ENCODE measurements around the gene TMIE.
"Not testable (repeated sequence)": the region's sequence is repeated elsewhere in the genome, so short reads cannot be mapped to it uniquely, and the experiment has no call there.

Gene TMIE

GRCh38 chr3:46742992-46743585 is 41.9 kb downstream of the TMIE start:
- Histone ChIP-seq H3K9me3 (ENCODE audit: control insufficient read depth in 1 of 2, low read length in 2 of 2) (no peaks in the 10 kb centered on the region), H3K4me1 (ENCODE audit: control insufficient read depth in 1 of 2, insufficient read depth in 2 of 2, low read length in 2 of 2) (no peaks in the 10 kb centered on the region), H3K27me3 (ENCODE audit: control insufficient read depth in 1 of 2, insufficient read depth in 2 of 2, low read length in 2 of 2) (no peaks in the 10 kb centered on the region), H3K4me3 (ENCODE audit: low read depth in 1 of 2, low read length in 2 of 2) (no peak overlapping the region), H3K9ac (ENCODE audit: low read depth in 1 of 2, low read length in 2 of 2) (no peak overlapping the region), H3K36me3 (ENCODE audit: control insufficient read depth in 1 of 2, insufficient read depth in 2 of 2, low read length in 2 of 2) (no peaks in the 10 kb centered on the region), H3K27ac (ENCODE audit: low read depth, low read length) (no peak overlapping the region)

- no peak overlapping the region for H3K27ac ChIP-seq (ENCODE audit: low read depth, low read length)
- H3K36me3 ChIP-seq (ENCODE audit: control insufficient read depth in 1 of 2, insufficient read depth in 2 of 2, low read length in 2 of 2): no peaks in the 10 kb centered on the region
- no peaks in the 10 kb centered on the region for H3K4me1 ChIP-seq (ENCODE audit: control insufficient read depth in 1 of 2, insufficient read depth in 2 of 2, low read length in 2 of 2)
- H3K27me3 ChIP-seq (ENCODE audit: control insufficient read depth in 1 of 2, insufficient read depth in 2 of 2, low read length in 2 of 2): no peaks in the 10 kb centered on the region
- H3K9me3 ChIP-seq (ENCODE audit: control insufficient read depth in 1 of 2, low read length in 2 of 2): no peaks in the 10 kb centered on the region
- H3K9ac ChIP-seq (ENCODE audit: low read depth in 1 of 2, low read length in 2 of 2): no peak overlapping the region
- no peak overlapping the region for H3K4me3 ChIP-seq (ENCODE audit: low read depth in 1 of 2, low read length in 2 of 2)
Observed at GRCh38 chr3:46746711-46747110, 45.5 kb downstream of the TMIE start.

DNA sequence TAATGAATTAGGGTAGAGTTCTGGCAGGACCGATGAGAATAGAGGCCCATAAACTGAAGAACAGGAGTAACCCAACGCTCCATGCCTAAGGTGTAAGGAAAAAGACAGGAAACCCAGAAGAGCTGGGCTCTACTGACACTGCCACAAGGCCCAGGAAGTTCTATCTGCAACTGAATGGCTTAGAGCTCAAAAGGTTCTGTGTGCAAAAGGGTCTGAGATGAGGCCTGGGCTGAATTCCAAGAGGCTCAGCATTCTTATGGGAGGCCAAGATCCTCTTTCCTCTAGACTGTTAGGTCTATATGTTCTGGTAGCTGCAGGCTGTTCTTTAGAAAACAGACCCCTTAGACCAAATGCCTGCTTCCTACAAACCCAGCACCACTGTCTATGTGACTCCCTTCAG is 47.0 kb downstream of the TMIE start:
- Histone ChIP-seq H3K27me3 (ENCODE audit: control insufficient read depth in 1 of 2, insufficient read depth in 2 of 2, low read length in 2 of 2) (no peaks in the 10 kb centered on the region), H3K4me1 (ENCODE audit: control insufficient read depth in 1 of 2, insufficient read depth in 2 of 2, low read length in 2 of 2) (no peaks in the 10 kb centered on the region), H3K27ac (ENCODE audit: low read depth, low read length) (no peak overlapping the region), H3K9ac (ENCODE audit: low read depth in 1 of 2, low read length in 2 of 2) (no peak overlapping the region), H3K36me3 (ENCODE audit: control insufficient read depth in 1 of 2, insufficient read depth in 2 of 2, low read length in 2 of 2) (no peaks in the 10 kb centered on the region), H3K9me3 (ENCODE audit: control insufficient read depth in 1 of 2, low read length in 2 of 2) (no peaks in the 10 kb centered on the region), H3K4me3 (ENCODE audit: low read depth in 1 of 2, low read length in 2 of 2) (no peak overlapping the region)

DNA sequence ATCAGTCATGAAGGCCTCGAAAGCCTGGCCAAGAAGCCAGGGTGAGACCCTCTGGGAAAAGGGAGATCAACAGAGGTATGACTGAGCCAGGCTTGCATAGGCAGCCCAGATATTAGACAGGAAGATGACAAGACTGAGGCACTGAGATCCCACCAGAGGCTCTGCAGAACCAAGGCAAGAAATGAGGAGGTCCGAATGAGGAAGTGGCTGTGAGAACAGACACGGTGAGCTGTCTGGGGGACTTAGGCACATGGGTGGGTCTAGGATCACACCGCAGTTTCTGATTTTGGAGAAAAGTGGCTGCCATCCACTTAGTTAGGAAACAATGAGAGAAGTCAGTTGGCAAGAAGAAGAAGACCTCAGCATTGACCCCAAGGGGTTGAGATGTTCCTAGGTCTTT is 47.9 kb downstream of the TMIE start:
- Histone ChIP-seq H3K27me3 (ENCODE audit: control insufficient read depth in 1 of 2, insufficient read depth in 2 of 2, low read length in 2 of 2) (no peaks in the 10 kb centered on the region), H3K4me3 (ENCODE audit: low read depth in 1 of 2, low read length in 2 of 2) (no peak overlapping the region), H3K4me1 (ENCODE audit: control insufficient read depth in 1 of 2, insufficient read depth in 2 of 2, low read length in 2 of 2) (no peaks in the 10 kb centered on the region), H3K27ac (ENCODE audit: low read depth, low read length) (no peak overlapping the region), H3K9me3 (ENCODE audit: control insufficient read depth in 1 of 2, low read length in 2 of 2) (no peaks in the 10 kb centered on the region), H3K9ac (ENCODE audit: low read depth in 1 of 2, low read length in 2 of 2) (no peak overlapping the region), H3K36me3 (ENCODE audit: control insufficient read depth in 1 of 2, insufficient read depth in 2 of 2, low read length in 2 of 2) (no peaks in the 10 kb centered on the region)

DNA sequence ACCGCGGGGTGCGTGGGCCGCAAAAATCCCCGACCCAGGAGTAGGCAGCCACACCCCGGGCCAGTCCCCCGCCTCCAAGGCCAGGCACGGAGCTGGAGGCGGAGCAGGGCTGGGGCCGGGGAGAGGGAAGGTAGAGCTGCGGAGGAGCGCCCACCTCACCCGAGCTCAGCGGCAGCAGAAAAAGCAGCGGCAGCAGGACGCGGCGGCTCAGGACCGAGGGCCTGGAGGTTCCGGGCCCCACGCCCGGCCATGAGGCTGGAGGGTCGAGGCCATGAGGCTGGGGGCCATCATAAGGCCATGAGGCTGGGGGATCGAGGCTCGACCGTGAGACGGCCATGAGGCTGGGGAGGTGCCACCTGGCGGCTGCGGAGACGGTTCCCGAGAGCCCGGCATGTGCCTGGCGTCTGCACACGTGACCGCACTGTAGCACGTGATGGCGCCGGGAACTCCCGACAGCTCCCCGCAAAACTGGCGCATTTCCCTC is 49.4 kb downstream of the TMIE start:
- Histone ChIP-seq H3K27me3 (ENCODE audit: control insufficient read depth in 1 of 2, insufficient read depth in 2 of 2, low read length in 2 of 2) (no peaks in the 10 kb centered on the region), H3K36me3 (ENCODE audit: control insufficient read depth in 1 of 2, insufficient read depth in 2 of 2, low read length in 2 of 2) (no peaks in the 10 kb centered on the region), H3K4me3 (ENCODE audit: low read depth in 1 of 2, low read length in 2 of 2) (no peak overlapping the region), H3K9me3 (ENCODE audit: control insufficient read depth in 1 of 2, low read length in 2 of 2) (no peaks in the 10 kb centered on the region), H3K4me1 (ENCODE audit: control insufficient read depth in 1 of 2, insufficient read depth in 2 of 2, low read length in 2 of 2) (no peaks in the 10 kb centered on the region), H3K27ac (ENCODE audit: low read depth, low read length) (no peak overlapping the region), H3K9ac (ENCODE audit: low read depth in 1 of 2, low read length in 2 of 2) (no peak overlapping the region)

DNA sequence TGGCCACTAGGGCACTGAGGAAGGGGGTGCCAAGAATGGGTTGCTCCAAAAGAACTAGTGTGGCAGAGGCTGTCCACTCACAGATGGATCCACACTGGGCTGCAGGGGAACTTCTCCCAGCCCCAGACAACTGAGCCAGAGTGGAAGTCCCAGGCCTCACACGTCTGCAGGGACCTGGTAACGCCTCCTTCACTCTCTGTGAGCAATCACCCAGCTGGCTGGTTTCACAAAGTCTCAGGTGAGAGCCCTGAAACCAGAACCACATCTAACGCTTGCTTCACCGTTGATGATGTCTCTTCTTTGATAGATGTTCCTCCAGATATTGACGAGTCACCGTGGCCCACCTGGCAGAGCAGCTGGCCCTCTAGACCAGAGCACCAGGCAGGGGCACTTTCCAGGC is 51.9 kb downstream of the TMIE start:
- H3K4me3 ChIP-seq (ENCODE audit: low read depth in 1 of 2, low read length in 2 of 2); H3K9ac ChIP-seq (ENCODE audit: low read depth in 1 of 2, low read length in 2 of 2); H3K4me1 ChIP-seq (ENCODE audit: control insufficient read depth in 1 of 2, insufficient read depth in 2 of 2, low read length in 2 of 2); H3K27ac ChIP-seq (ENCODE audit: low read depth, low read length); H3K36me3 ChIP-seq (ENCODE audit: control insufficient read depth in 1 of 2, insufficient read depth in 2 of 2, low read length in 2 of 2); H3K27me3 ChIP-seq (ENCODE audit: control insufficient read depth in 1 of 2, insufficient read depth in 2 of 2, low read length in 2 of 2); H3K9me3 ChIP-seq (ENCODE audit: control insufficient read depth in 1 of 2, low read length in 2 of 2): not testable (repeated sequence)

DNA sequence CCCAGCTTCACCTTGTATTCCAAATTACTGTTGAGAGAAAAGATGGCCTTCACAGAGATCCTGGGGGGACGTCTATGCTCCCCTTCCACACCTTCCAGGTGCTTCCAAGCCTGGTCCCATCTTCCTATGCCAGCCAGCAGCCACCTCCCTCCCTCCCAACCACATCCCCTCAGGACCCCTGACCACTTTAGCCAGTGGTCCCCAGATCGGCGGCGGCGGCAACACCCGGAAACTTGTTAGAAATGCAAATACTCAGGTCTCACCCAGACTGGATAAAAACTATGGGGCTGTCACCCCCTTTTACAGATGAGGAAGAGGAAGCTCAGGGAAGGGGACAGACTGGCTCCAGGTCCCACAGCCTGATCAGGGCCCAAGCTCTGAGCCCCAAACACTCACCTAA is 54.5 kb downstream of the TMIE start:
- Histone ChIP-seq H3K27ac (ENCODE audit: low read depth, low read length) (no peak overlapping the region), H3K36me3 (ENCODE audit: control insufficient read depth in 1 of 2, insufficient read depth in 2 of 2, low read length in 2 of 2) (no peaks in the 10 kb centered on the region), H3K9me3 (ENCODE audit: control insufficient read depth in 1 of 2, low read length in 2 of 2) (no peaks in the 10 kb centered on the region), H3K4me3 (ENCODE audit: low read depth in 1 of 2, low read length in 2 of 2) (no peak overlapping the region), H3K27me3 (ENCODE audit: control insufficient read depth in 1 of 2, insufficient read depth in 2 of 2, low read length in 2 of 2) (no peaks in the 10 kb centered on the region), H3K9ac (ENCODE audit: low read depth in 1 of 2, low read length in 2 of 2) (no peak overlapping the region), H3K4me1 (ENCODE audit: control insufficient read depth in 1 of 2, insufficient read depth in 2 of 2, low read length in 2 of 2) (no peaks in the 10 kb centered on the region)

DNA sequence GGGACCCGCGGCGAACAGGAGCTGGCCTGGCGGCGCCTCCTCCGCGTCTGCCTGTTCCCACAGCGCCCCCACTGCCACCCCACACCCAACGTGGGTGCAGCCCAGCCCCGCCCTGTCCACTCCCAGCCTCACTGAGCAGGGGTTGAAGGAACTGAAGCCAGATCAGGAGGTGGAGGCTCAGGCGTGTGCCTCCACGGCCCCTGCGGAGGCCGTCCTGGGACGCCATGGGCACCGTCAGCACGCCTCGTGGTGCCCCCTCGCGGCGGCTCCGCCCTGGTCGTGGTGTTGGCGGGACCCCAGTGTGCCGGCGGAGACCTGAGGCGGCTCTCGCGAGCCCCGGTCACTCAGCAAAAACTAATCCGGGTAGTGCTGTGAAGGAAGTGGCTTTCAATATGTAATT is 55.5 kb downstream of the TMIE start:
- Histone ChIP-seq H3K27me3 (ENCODE audit: control insufficient read depth in 1 of 2, insufficient read depth in 2 of 2, low read length in 2 of 2) (no peaks in the 10 kb centered on the region), H3K4me1 (ENCODE audit: control insufficient read depth in 1 of 2, insufficient read depth in 2 of 2, low read length in 2 of 2) (no peaks in the 10 kb centered on the region), H3K27ac (ENCODE audit: low read depth, low read length) (no peak overlapping the region), H3K36me3 (ENCODE audit: control insufficient read depth in 1 of 2, insufficient read depth in 2 of 2, low read length in 2 of 2) (no peaks in the 10 kb centered on the region), H3K9me3 (ENCODE audit: control insufficient read depth in 1 of 2, low read length in 2 of 2) (no peaks in the 10 kb centered on the region), H3K4me3 (ENCODE audit: low read depth in 1 of 2, low read length in 2 of 2) (no peak overlapping the region), H3K9ac (ENCODE audit: low read depth in 1 of 2, low read length in 2 of 2) (no peak overlapping the region)

DNA sequence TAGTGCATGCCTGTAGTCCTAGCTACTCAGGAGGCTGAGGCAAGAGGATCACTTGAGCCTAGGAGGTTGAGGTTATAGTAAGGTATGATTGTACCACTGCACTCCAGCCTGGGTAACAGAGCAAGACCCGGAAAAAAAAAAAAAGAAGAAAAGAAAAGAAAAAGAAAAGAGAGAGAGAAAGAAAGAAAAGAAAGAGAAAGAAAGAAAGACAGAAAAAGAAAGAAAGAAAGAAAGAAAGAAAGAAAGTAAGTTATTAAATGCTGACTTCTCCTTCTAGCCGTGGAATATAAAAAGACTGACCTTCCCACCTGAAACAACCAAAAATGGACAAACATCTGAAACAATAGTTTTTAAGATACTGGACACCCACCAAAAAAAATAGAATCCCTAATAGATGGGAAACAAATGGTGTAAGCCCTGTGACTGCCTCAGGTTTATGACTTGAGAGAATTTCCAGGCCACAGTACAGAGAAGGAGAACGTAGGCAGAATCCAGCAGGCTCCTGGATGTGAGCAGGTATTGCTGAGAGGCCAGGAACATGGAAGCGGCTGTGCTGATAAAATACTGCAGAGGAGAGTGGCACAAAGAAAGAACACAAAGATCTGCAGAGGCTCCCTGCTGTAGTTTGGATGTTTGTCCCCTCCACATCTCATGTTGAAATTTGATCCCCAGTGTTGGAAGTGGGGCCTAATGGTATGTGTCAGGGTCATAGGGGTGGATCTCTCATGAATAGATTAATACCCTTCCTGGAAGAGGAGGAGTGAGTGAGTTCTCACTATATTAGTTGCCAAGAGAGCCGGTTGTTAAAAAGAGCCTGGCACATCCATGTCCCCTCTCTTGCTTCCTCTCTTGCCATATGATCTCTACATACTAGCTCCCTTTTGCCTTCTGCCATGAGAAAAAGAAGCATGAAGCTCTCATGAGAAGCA is 58.3 kb downstream of the TMIE start:
- no peak overlapping the region for H3K4me3 ChIP-seq (ENCODE audit: low read depth in 1 of 2, low read length in 2 of 2)
- H3K27ac ChIP-seq (ENCODE audit: low read depth, low read length): no peak overlapping the region
- no peaks in the 10 kb centered on the region for H3K36me3 ChIP-seq (ENCODE audit: control insufficient read depth in 1 of 2, insufficient read depth in 2 of 2, low read length in 2 of 2)
- peaks cover under 1 to 6% of the 10 kb centered on the region in 2 donors for H3K9me3 ChIP-seq (ENCODE audit: control insufficient read depth in 1 of 2, low read length in 2 of 2)
- H3K27me3 ChIP-seq (ENCODE audit: control insufficient read depth in 1 of 2, insufficient read depth in 2 of 2, low read length in 2 of 2): no peaks in the 10 kb centered on the region
- H3K9ac ChIP-seq (ENCODE audit: low read depth in 1 of 2, low read length in 2 of 2): no peak overlapping the region
- H3K4me1 ChIP-seq (ENCODE audit: control insufficient read depth in 1 of 2, insufficient read depth in 2 of 2, low read length in 2 of 2): no peaks in the 10 kb centered on the region

Data from duodenal mucosa (tissue), 2 donors.